H9 (cell line): ENCODE data around the gene COL23A1. TPM values are rescaled to one million over a fixed set of nuclear protein-coding genes. Genes with fewer than 3 reads are reported as not detected.

Experiments used
- DNase-seq: peaks from one replicate; pipeline ENCODE4 v3.0.0-alpha.2; 2017
- H2AFZ ChIP-seq: one replicate; pipeline ENCODE4 v1.6.1; 2013; ENCODE audit warnings: mild to moderate bottlenecking, low read length, control low read depth, moderate library complexity
- H2AK5ac ChIP-seq: 2 replicates; pipeline ENCODE4 v1.6.1; 2013; ENCODE audit warnings: low read length, control low read depth, mixed read lengths; ENCODE audit not compliant: insufficient read length
- H2BK120ac ChIP-seq: one replicate; pipeline ENCODE4 v1.6.1; 2013; ENCODE audit warnings: low read depth, mild to moderate bottlenecking, low read length, control low read depth, inconsistent platforms; ENCODE audit not compliant: poor library complexity, severe bottlenecking
- H2BK12ac ChIP-seq: 2 replicates; pipeline ENCODE4 v1.6.1; 2013; ENCODE audit warnings: low read length, control low read depth, mixed read lengths, low read depth; ENCODE audit not compliant: insufficient read length
- H2BK15ac ChIP-seq: 2 replicates; pipeline ENCODE4 v1.6.1; 2013; ENCODE audit warnings: low read depth, low read length, control low read depth
- H2BK20ac ChIP-seq: one replicate; pipeline ENCODE4 v1.6.1; 2013; ENCODE audit warnings: low read depth, mild to moderate bottlenecking, low read length, control low read depth, inconsistent platforms; ENCODE audit not compliant: poor library complexity, severe bottlenecking
- H2BK5ac ChIP-seq: 2 replicates; pipeline ENCODE4 v1.6.1; 2013; ENCODE audit warnings: low read length, control low read depth, mixed read lengths; ENCODE audit not compliant: insufficient read length
- H3K14ac ChIP-seq: 2 replicates; pipeline ENCODE4 v1.6.1; 2013; ENCODE audit warnings: low read length, control low read depth; ENCODE audit not compliant: insufficient read depth
- H3K18ac ChIP-seq: 2 replicates; pipeline ENCODE4 v1.6.1; 2013; ENCODE audit warnings: low read depth, mild to moderate bottlenecking, mixed read lengths, low read length, control low read depth; ENCODE audit not compliant: insufficient read length
- H3K23ac ChIP-seq: 2 replicates; pipeline ENCODE4 v1.6.1; 2013; ENCODE audit warnings: low read length, control low read depth, mixed read lengths, low read depth; ENCODE audit not compliant: insufficient read length
- H3K23me2 ChIP-seq: 2 replicates; pipeline ENCODE4 v1.6.1; 2013; ENCODE audit warnings: low read depth, mild to moderate bottlenecking, mixed read lengths, low read length, control low read depth; ENCODE audit not compliant: insufficient read length, poor library complexity, severe bottlenecking
- H3K27ac ChIP-seq: 2 replicates; pipeline ENCODE4 v1.5.1; 2013; ENCODE audit warnings: low read length, control low read depth, mixed read lengths, low read depth; ENCODE audit not compliant: insufficient read length
- H3K27me3 ChIP-seq: 2 replicates; pipeline ENCODE4 v1.6.1; 2013; ENCODE audit warnings: low read length, control low read depth, inconsistent platforms; ENCODE audit not compliant: insufficient read depth
- H3K4ac ChIP-seq: 2 replicates; pipeline ENCODE4 v1.6.1; 2013; ENCODE audit warnings: low read depth, mild to moderate bottlenecking, control low read depth, inconsistent platforms, low read length, moderate library complexity
- H3K4me1 ChIP-seq: 2 replicates; pipeline ENCODE4 v1.6.1; 2013; ENCODE audit warnings: low read length, control low read depth, inconsistent platforms; ENCODE audit not compliant: insufficient read depth
- H3K4me2 ChIP-seq: 2 replicates; pipeline ENCODE4 v1.6.1; 2013; ENCODE audit warnings: low read length, control low read depth, mixed read lengths; ENCODE audit not compliant: insufficient read length, insufficient read depth
- H3K56ac ChIP-seq: 2 replicates; pipeline ENCODE4 v1.6.1; 2013; ENCODE audit warnings: low read depth, mild to moderate bottlenecking, mixed read lengths, low read length, control low read depth; ENCODE audit not compliant: insufficient read length
- H3K79me1 ChIP-seq: 2 replicates; pipeline ENCODE4 v1.6.1; 2013; ENCODE audit warnings: low read depth, mild to moderate bottlenecking, moderate library complexity, low read length, control low read depth, inconsistent platforms; ENCODE audit not compliant: insufficient read depth, poor library complexity, severe bottlenecking
- H3K79me2 ChIP-seq: 2 replicates; pipeline ENCODE4 v1.6.1; 2013; ENCODE audit warnings: low read length, control low read depth, inconsistent platforms; ENCODE audit not compliant: insufficient read depth
- H3K9ac ChIP-seq: 2 replicates; pipeline ENCODE4 v1.6.1; 2013; ENCODE audit warnings: low read length, control low read depth, mixed read lengths; ENCODE audit not compliant: insufficient read length; ENCODE audit errors: extremely low read depth
- H3K9me3 ChIP-seq: one replicate; pipeline ENCODE4 v1.6.1; 2013; ENCODE audit warnings: low read depth, low read length, inconsistent platforms; ENCODE audit not compliant: control insufficient read depth
- H3T11ph ChIP-seq: one replicate; pipeline ENCODE4 v1.6.1; 2013; ENCODE audit warnings: mild to moderate bottlenecking, low read length, control low read depth, inconsistent platforms
- H4K20me1 ChIP-seq: one replicate; pipeline ENCODE4 v1.6.1; 2013; ENCODE audit not compliant: control insufficient read depth, insufficient read length, insufficient read depth
- H4K5ac ChIP-seq: 2 replicates; pipeline ENCODE4 v1.6.1; 2013; ENCODE audit warnings: low read depth, mild to moderate bottlenecking, mixed read lengths, low read length, control low read depth; ENCODE audit not compliant: insufficient read length
- H4K8ac ChIP-seq: replicated peaks from 2 replicates; pipeline ENCODE4 v1.6.1; 2013; ENCODE audit warnings: low read length, control low read depth, mixed read lengths, low read depth; ENCODE audit not compliant: insufficient read length
- H4K91ac ChIP-seq: 2 replicates; pipeline ENCODE4 v1.6.1; 2013; ENCODE audit warnings: low read depth, mild to moderate bottlenecking, moderate library complexity, mixed read lengths, low read length, control low read depth; ENCODE audit not compliant: insufficient read length
- H3K27ac Mint-ChIP-seq, 3 experiments: 2 replicates in 2 of 3; 3 replicates in 1 of 3; pipeline ENCODE4 v1.8.0; 2020 to 2021; ENCODE audit warnings: mixed read lengths in 3 of 3, mild to moderate bottlenecking in 1 of 3, moderate library complexity in 1 of 3
- H3K27me3 Mint-ChIP-seq: 2 replicates; pipeline ENCODE4 v1.8.0; 2021; ENCODE audit warnings: low read depth, mild to moderate bottlenecking, moderate library complexity, mixed read lengths
- H3K36me3 Mint-ChIP-seq, 3 experiments: 2 replicates in 2 of 3; 3 replicates in 1 of 3; pipeline ENCODE4 v1.8.0; 2020 to 2021; ENCODE audit warnings: low read depth in 3 of 3, mixed read lengths in 3 of 3; ENCODE audit not compliant: insufficient read depth in 1 of 3
- H3K4me1 Mint-ChIP-seq, 2 experiments: 2 replicates each; pipeline ENCODE4 v1.8.0; 2020; ENCODE audit warnings: mixed read lengths in 2 of 2
- H3K4me3 Mint-ChIP-seq, 2 experiments: 2 replicates in 1 of 2; 3 replicates in 1 of 2; pipeline ENCODE4 v1.8.0; 2020 to 2021; ENCODE audit warnings: mild to moderate bottlenecking in 2 of 2, mixed read lengths in 2 of 2, moderate library complexity in 1 of 2
- H3K9me3 Mint-ChIP-seq, 2 experiments: 2 replicates in 1 of 2; 3 replicates in 1 of 2; pipeline ENCODE4 v1.8.0; 2020; ENCODE audit warnings: mild to moderate bottlenecking in 2 of 2, mixed read lengths in 2 of 2, moderate library complexity in 1 of 2
- CTCF ChIP-seq: fragments of 200-600 bp; sonication (generic); conservative IDR thresholded peaks from 3 replicates; pipeline ENCODE4 v1.8.0; 2021; ENCODE audit warnings: antibody characterized with exemption, mild to moderate bottlenecking
- WGBS: extraction: QIAGEN DNeasy Blood & Tissue Kit; methylation state at CpG from one replicate; pipeline ENCODE4 v1.1.7; 2013; ENCODE audit warnings: missing lambda C conversion rate, low lambda C conversion rate, mixed read lengths; ENCODE audit not compliant: insufficient read length; ENCODE audit errors: extremely low coverage; 5-methylcytosine and 5-hydroxymethylcytosine counted together
- total RNA-seq: library from RNA; stranded (reverse); gene quantifications from 2 replicates; pipeline ENCODE4 v1.2.1, GENCODE V29; 2021

The COL23A1 gene
- total RNA-seq, 1 experiment from 2014 or later, result 2.6 TPM

- H3K14ac ChIP-seq, result no peak overlapping the region
- no peak overlapping the region for H2BK5ac ChIP-seq
- H3K79me1 ChIP-seq, result no peaks in the 10 kb centered on the region
- H3K27ac ChIP-seq, result no peak overlapping the region
- no peak overlapping the region for H4K91ac ChIP-seq
- H3K23ac ChIP-seq, result no peak overlapping the region
- no peaks in the 10 kb centered on the region for H3K4me1 ChIP-seq
- no peak overlapping the region for H3K56ac ChIP-seq
- Mint-ChIP-seq H3K27ac (peak overlapping the region in 1 of 3 experiments; percentile 12; a peak in 1 of 7 replicates), H3K27me3 (peaks cover 1% of the 10 kb centered on the region; the same call in 1 of the 2 replicates), H3K36me3 (no peaks in the 10 kb centered on the region; a peak in 1 of 7 replicates), H3K9me3 (no peaks in the 10 kb centered on the region), H3K4me3 (no peak overlapping the region; a peak in 1 of 5 replicates), H3K4me1 (peaks cover 0 to under 1% of the 10 kb centered on the region in 2 experiments; a peak in 2 of 4 replicates)
- no peak overlapping the region for H3T11ph ChIP-seq
- no peak overlapping the region for H3K18ac ChIP-seq
- no peak overlapping the region for H4K8ac ChIP-seq
- H3K4ac ChIP-seq, result no peak overlapping the region
- no peak overlapping the region for H4K5ac ChIP-seq
- no peak overlapping the region for H2BK15ac ChIP-seq
- peaks cover 3% of the 10 kb centered on the region for H3K23me2 ChIP-seq
- no peak for DNase-seq
- no peak overlapping the region for H3K9ac ChIP-seq
- no peak for TF ChIP-seq CTCF
- H2AK5ac ChIP-seq, result no peak overlapping the region
- no peak overlapping the region for H2BK120ac ChIP-seq
- no peak overlapping the region for H2AFZ ChIP-seq
- WGBS, result no CpG with 5 or more reads among the region's 6 CpGs
- no peak overlapping the region for H2BK20ac ChIP-seq
- H3K79me2 ChIP-seq, result no peaks in the 10 kb centered on the region
- H3K4me2 ChIP-seq, result no peak overlapping the region
- no peaks in the 10 kb centered on the region for H3K9me3 ChIP-seq
- no peak overlapping the region for H2BK12ac ChIP-seq
- H3K27me3 ChIP-seq, result no peaks in the 10 kb centered on the region
- H4K20me1 ChIP-seq, result no peaks in the 10 kb centered on the region
Observed at GRCh38 chr5:178318893-178319292, 271.3 kb downstream of the COL23A1 start.
